ENCODE measurements around the gene IL1RAPL2. TPM values are rescaled to one million over a fixed set of nuclear protein-coding genes. Genes with fewer than 3 reads are reported as not detected.

The IL1RAPL2 gene
- total and polyA plus RNA-seq, 2 of the 8 experiments (the other 6 are each of a cell fraction or from before 2014, with no cell fraction given): 0.20 to 1.3 TPM

DNA sequence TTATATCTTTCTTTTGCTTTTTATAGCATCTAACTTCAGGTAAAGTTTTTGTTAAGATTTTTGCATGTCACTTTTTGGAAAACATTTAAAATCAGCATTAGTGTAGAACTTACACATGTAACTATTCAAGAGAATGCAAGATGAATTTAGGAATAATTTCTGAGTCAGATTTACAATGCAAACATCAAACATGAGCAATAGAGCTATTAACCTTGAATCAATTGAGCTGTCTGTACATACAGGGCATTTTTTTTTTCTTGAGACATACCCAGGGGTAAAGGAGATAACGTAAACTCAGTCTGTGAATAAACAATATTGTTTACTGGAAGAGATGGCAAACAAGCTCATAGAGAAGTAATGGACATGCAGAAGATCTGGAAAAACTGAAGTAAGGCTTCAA lies 311.5 kb downstream of the IL1RAPL2 start (continued):
- TF ChIP-seq CHD7 (IDR thresholded peaks at IDR 0.05; ENCODE audit: insufficient replicate concordance, low read length) (no peak), SIN3A (conservative IDR thresholded peaks at IDR 0.05 in 1 of 2, IDR thresholded peaks at IDR 0.05 in 1 of 2; ENCODE audit: low read depth in 1 of 2, low read length in 2 of 2) (no peak), E2F6 (IDR thresholded peaks at IDR 0.05) (no peak), RAD21 (IDR thresholded peaks at IDR 0.05 in 1 of 2, conservative IDR thresholded peaks at IDR 0.05 in 1 of 2; ENCODE audit: low read depth in 2 of 2, low read length in 2 of 2) (no peak), SP1 (IDR thresholded peaks at IDR 0.05; ENCODE audit: low read depth, low read length) (no peak), HDAC6 (IDR thresholded peaks at IDR 0.05; ENCODE audit: low read depth, low read length) (no peak)
- TF ChIP-seq, protein P1, sequence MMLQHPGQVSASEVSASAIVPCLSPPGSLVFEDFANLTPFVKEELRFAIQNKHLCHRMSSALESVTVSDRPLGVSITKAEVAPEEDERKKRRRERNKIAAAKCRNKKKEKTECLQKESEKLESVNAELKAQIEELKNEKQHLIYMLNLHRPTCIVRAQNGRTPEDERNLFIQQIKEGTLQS (IDR thresholded peaks at IDR 0.05; ENCODE audit: insufficient read depth, low read depth, low read length): no peak

Data from H1 (cell line).